Mammary epithelial cell (primary cell): ENCODE results near the gene FUCA2.

Experiments used
- EZH2 ChIP-seq: IDR thresholded peaks from 2 replicates; pipeline ENCODE4 v1.6.1; 2012; ENCODE audit warnings: low read length, inconsistent platforms, borderline replicate concordance
- TF ChIP-seq, protein P1 (sequence below), 2 donors: IDR thresholded peaks in 1 of 2; conservative IDR thresholded peaks in 1 of 2; 2 replicates each; pipeline ENCODE4 v1.5.1; 2011 to 2012; ENCODE audit warnings: inconsistent platforms in 2 of 2, low read length in 2 of 2, mild to moderate bottlenecking in 2 of 2, control low read depth in 1 of 2, low read depth in 1 of 2; ENCODE audit not compliant: insufficient read depth in 1 of 2; ENCODE audit errors: extremely low read depth in 1 of 2

GRCh38 chr6:143542888-143543287, 31.4 kb upstream of the FUCA2 start:
- TF ChIP-seq, protein P1, sequence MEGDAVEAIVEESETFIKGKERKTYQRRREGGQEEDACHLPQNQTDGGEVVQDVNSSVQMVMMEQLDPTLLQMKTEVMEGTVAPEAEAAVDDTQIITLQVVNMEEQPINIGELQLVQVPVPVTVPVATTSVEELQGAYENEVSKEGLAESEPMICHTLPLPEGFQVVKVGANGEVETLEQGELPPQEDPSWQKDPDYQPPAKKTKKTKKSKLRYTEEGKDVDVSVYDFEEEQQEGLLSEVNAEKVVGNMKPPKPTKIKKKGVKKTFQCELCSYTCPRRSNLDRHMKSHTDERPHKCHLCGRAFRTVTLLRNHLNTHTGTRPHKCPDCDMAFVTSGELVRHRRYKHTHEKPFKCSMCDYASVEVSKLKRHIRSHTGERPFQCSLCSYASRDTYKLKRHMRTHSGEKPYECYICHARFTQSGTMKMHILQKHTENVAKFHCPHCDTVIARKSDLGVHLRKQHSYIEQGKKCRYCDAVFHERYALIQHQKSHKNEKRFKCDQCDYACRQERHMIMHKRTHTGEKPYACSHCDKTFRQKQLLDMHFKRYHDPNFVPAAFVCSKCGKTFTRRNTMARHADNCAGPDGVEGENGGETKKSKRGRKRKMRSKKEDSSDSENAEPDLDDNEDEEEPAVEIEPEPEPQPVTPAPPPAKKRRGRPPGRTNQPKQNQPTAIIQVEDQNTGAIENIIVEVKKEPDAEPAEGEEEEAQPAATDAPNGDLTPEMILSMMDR (conservative IDR thresholded peaks at IDR 0.05 in 1 of 2, IDR thresholded peaks at IDR 0.05 in 1 of 2; ENCODE audit: extremely low read depth in 1 of 2, insufficient read depth in 1 of 2, low read depth in 1 of 2, low read length in 2 of 2): no peak
- TF ChIP-seq EZH2: no peak
